Fibroblast of peridontal ligament (primary cell): Measurements from ENCODE around the gene DENND1C.

ENCODE experiments used
- DNase-seq: peaks from one replicate; pipeline ENCODE4 v3.0.0-alpha.2; 2010; ENCODE audit errors: extremely low read depth

Gene DENND1C

GRCh38 chr19:6424195-6424938, 57.2 kb downstream of the DENND1C start, which contains the start of gene KHSRP:
Gene KHSRP (minus strand): TSS chr19:6424811. CDS start chr19:6424701, 110 bp downstream.
- no peak for DNase-seq

- DNase-seq = peak; percentile 35
Measured at GRCh38 chr19:6423499-6424194, 57.9 kb downstream of the DENND1C start.

GRCh38 chr19:6421075-6422014, 60.2 kb downstream of the DENND1C start:
- DNase-seq = no peak

- no peak for DNase-seq
Measured at GRCh38 chr19:6418562-6418932, 63.0 kb downstream of the DENND1C start.

GRCh38 chr19:6417713-6418561, 63.6 kb downstream of the DENND1C start:
- no peak for DNase-seq
